Stimulated activated CD4-positive, alpha-beta T cell treated with anti-CD3 and anti-CD28 coated beads, Interleukin-12 subunit alpha, Interleukin-12 subunit beta, amount 100 ng/mL, for 4 hours (primary cell): ENCODE results near the gene ADCY4.
A peak's percentile ranks its signal among the peaks of the same experiment; 100 is the strongest.

ENCODE experiments used
- DNase-seq: peaks from one replicate; pipeline ENCODE4 v3.0.0-alpha.2; 2020

The ADCY4 gene

GRCh38 chr14:24271134-24271833 lies 63.6 kb downstream of the ADCY4 start, which contains the start of gene RABGGTA:
TSS of gene RABGGTA (minus strand) at chr14:24271597. CDS start at chr14:24271115, 482 bp downstream.
- DNase-seq, result peak; percentile 84

- DNase-seq, result no peak
Measured at GRCh38 chr14:24270537-24271133, 64.2 kb downstream of the ADCY4 start.

GRCh38 chr14:24269910-24270536 lies 64.8 kb downstream of the ADCY4 start:
- no peak for DNase-seq

DNA sequence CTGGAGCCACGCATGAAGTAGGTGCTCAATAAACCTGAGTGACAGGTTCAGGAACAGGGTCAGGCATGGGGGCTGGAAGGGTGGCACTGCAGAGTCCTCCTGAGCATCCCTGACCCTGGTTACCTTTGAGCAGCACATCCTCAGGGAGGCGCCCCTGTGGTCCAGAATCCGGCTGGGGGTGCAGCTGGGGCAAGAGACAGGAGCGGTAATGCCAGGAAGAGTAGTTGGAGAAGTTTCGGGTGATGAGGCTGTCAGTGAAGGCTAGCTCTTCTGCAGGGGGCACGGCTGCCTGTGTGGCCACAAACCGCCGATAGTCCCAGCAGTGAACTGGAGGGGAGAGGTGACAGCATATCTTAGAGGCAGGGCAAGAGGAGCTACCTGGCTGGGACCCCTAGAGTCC lies 65.5 kb downstream of the ADCY4 start:
- no peak for DNase-seq
